Smooth muscle cell (in vitro differentiated cells): Measurements from ENCODE around the gene CSF3. TPM values are rescaled to one million over a fixed set of nuclear protein-coding genes. Genes with fewer than 3 reads are reported as not detected.

Experiments
- DNase-seq: peaks from one replicate; lab custom pipeline; 2025; ENCODE audit not compliant: unreplicated experiment; lab: John Stamatoyannopoulos, UW
- H2AFZ ChIP-seq: fragments of 200-600 bp; sonication (generic); 2 replicates; pipeline ENCODE4 v1.6.0; 2016; ENCODE audit warnings: antibody characterized with exemption, low read depth, mild to moderate bottlenecking
- H3F3A ChIP-seq: fragments of 200-600 bp; sonication (generic); 2 replicates; pipeline ENCODE4 v1.6.0; 2017; ENCODE audit warnings: antibody characterized with exemption, low read depth
- H3K27ac ChIP-seq: fragments of 200-600 bp; sonication (generic); 2 replicates; pipeline ENCODE4 v1.5.1; 2016; ENCODE audit warnings: low read depth, mild to moderate bottlenecking
- H3K27me3 ChIP-seq: fragments of 200-600 bp; sonication (generic); 2 replicates; pipeline ENCODE4 v1.6.1; 2016; ENCODE audit warnings: low read depth, mild to moderate bottlenecking
- H3K36me3 ChIP-seq: fragments of 200-600 bp; sonication (generic); 2 replicates; pipeline ENCODE4 v1.5.1; 2016; ENCODE audit warnings: low read depth
- H3K4me1 ChIP-seq: fragments of 200-600 bp; sonication (generic); 2 replicates; pipeline ENCODE4 v1.5.1; 2016; ENCODE audit warnings: low read depth
- H3K4me2 ChIP-seq: fragments of 200-600 bp; sonication (generic); 2 replicates; pipeline ENCODE4 v1.6.0; 2016; ENCODE audit warnings: mild to moderate bottlenecking
- H3K4me3 ChIP-seq: fragments of 200-600 bp; sonication (generic); 2 replicates; pipeline ENCODE4 v1.5.1; 2016; ENCODE audit warnings: mild to moderate bottlenecking
- H3K79me2 ChIP-seq: fragments of 200-600 bp; sonication (generic); 2 replicates; pipeline ENCODE4 v1.6.0; 2016; ENCODE audit warnings: low read depth, mild to moderate bottlenecking
- H3K9ac ChIP-seq: fragments of 200-600 bp; sonication (generic); 2 replicates; pipeline ENCODE4 v1.6.0; 2016; ENCODE audit warnings: low read depth
- H3K9me3 ChIP-seq: fragments of 200-600 bp; sonication (generic); replicated peaks from 2 replicates; pipeline ENCODE4 v1.5.1; 2016; ENCODE audit warnings: low read depth
- H4K20me1 ChIP-seq: fragments of 200-600 bp; sonication (generic); 2 replicates; pipeline ENCODE4 v1.6.0; 2016; ENCODE audit warnings: low read depth
- WGBS: methylation state at CpG from one replicate; pipeline ENCODE4 v1.1.7; 2016; ENCODE audit warnings: low lambda C conversion rate; 5-methylcytosine and 5-hydroxymethylcytosine counted together
- polyA plus RNA-seq: library from polyadenylated mRNA; unstranded; fragments of >200 nt; fragmentation: Nextera tagmentation; extraction: Ambion mirVana; gene quantifications from 2 replicates; pipeline ENCODE4 v1.2.1, GENCODE V29; 2016
- total RNA-seq: library from RNA; depleted of rRNA; stranded (reverse); fragments of >200 nt; gene quantifications from 2 replicates; pipeline ENCODE4 v1.2.3, GENCODE V29; 2014
- TF ChIP-seq, protein P1 (sequence below): fragments of 200-600 bp; sonication (generic); IDR thresholded peaks from 2 replicates; pipeline ENCODE4 v1.5.1; 2017; ENCODE audit warnings: borderline replicate concordance, mild to moderate bottlenecking, antibody characterized with exemption; ENCODE audit not compliant: insufficient read depth, poor library complexity, severe bottlenecking

The CSF3 gene
- total and polyA plus RNA-seq, 2 experiments from 2014 or later, result not detected

DNA sequence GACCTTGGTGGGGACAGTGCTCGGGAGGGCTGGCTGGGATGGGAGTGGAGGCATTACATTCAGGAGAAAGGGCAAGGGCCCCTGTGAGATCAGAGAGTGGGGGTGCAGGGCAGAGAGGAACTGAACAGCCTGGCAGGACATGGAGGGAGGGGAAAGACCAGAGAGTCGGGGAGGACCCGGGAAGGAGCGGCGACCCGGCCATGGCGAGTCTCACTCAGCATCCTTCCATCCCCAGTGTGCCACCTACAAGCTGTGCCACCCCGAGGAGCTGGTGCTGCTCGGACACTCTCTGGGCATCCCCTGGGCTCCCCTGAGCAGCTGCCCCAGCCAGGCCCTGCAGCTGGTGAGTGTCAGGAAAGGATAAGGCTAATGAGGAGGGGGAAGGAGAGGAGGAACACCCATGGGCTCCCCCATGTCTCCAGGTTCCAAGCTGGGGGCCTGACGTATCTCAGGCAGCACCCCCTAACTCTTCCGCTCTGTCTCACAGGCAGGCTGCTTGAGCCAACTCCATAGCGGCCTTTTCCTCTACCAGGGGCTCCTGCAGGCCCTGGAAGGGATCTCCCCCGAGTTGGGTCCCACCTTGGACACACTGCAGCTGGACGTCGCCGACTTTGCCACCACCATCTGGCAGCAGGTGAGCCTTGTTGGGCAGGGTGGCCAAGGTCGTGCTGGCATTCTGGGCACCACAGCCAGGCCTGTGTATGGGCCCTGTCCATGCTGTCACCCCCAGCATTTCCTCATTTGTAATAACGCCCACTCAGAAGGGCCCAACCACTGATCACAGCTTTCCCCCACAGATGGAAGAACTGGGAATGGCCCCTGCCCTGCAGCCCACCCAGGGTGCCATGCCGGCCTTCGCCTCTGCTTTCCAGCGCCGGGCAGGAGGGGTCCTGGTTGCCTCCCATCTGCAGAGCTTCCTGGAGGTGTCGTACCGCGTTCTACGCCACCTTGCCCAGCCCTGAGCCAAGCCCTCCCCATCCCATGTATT, 1.1 kb downstream of the CSF3 start:
- Histone ChIP-seq H4K20me1 (no peaks in the 10 kb centered on the region), H3K9me3 (no peaks in the 10 kb centered on the region), H3F3A (no peaks in the 10 kb centered on the region), H3K27me3 (no peaks in the 10 kb centered on the region), H3K4me2 (no peak overlapping the region), H3K79me2 (no peaks in the 10 kb centered on the region), H3K27ac (no peak overlapping the region), H3K9ac (no peak overlapping the region), H3K4me3 (no peak overlapping the region), H2AFZ (no peak overlapping the region), H3K4me1 (peaks cover 10% of the 10 kb centered on the region), H3K36me3 (no peaks in the 10 kb centered on the region)
- TF ChIP-seq, protein P1, sequence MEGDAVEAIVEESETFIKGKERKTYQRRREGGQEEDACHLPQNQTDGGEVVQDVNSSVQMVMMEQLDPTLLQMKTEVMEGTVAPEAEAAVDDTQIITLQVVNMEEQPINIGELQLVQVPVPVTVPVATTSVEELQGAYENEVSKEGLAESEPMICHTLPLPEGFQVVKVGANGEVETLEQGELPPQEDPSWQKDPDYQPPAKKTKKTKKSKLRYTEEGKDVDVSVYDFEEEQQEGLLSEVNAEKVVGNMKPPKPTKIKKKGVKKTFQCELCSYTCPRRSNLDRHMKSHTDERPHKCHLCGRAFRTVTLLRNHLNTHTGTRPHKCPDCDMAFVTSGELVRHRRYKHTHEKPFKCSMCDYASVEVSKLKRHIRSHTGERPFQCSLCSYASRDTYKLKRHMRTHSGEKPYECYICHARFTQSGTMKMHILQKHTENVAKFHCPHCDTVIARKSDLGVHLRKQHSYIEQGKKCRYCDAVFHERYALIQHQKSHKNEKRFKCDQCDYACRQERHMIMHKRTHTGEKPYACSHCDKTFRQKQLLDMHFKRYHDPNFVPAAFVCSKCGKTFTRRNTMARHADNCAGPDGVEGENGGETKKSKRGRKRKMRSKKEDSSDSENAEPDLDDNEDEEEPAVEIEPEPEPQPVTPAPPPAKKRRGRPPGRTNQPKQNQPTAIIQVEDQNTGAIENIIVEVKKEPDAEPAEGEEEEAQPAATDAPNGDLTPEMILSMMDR, result no peak
- DNase-seq, result no peak
- 93% methylated on average over 22 of the region's 26 CpGs for WGBS

DNA sequence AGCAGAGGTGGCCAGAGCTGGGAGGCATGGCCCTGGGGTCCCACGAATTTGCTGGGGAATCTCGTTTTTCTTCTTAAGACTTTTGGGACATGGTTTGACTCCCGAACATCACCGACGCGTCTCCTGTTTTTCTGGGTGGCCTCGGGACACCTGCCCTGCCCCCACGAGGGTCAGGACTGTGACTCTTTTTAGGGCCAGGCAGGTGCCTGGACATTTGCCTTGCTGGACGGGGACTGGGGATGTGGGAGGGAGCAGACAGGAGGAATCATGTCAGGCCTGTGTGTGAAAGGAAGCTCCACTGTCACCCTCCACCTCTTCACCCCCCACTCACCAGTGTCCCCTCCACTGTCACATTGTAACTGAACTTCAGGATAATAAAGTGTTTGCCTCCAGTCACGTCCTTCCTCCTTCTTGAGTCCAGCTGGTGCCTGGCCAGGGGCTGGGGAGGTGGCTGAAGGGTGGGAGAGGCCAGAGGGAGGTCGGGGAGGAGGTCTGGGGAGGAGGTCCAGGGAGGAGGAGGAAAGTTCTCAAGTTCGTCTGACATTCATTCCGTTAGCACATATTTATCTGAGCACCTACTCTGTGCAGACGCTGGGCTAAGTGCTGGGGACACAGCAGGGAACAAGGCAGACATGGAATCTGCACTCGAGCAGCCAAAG, 2.3 kb downstream of the CSF3 start:
- Histone ChIP-seq H3K4me2 (no peak overlapping the region), H3K4me1 (peaks cover 10% of the 10 kb centered on the region), H3K4me3 (no peak overlapping the region), H3K27ac (no peak overlapping the region), H3F3A (no peaks in the 10 kb centered on the region), H3K9ac (no peak overlapping the region), H3K9me3 (no peaks in the 10 kb centered on the region), H4K20me1 (no peaks in the 10 kb centered on the region), H3K36me3 (no peaks in the 10 kb centered on the region), H2AFZ (no peak overlapping the region), H3K79me2 (no peaks in the 10 kb centered on the region), H3K27me3 (no peaks in the 10 kb centered on the region)
- no peak for DNase-seq
- TF ChIP-seq, protein P1, result no peak
- 79% methylated on average over 15 of the region's 15 CpGs for WGBS

DNA sequence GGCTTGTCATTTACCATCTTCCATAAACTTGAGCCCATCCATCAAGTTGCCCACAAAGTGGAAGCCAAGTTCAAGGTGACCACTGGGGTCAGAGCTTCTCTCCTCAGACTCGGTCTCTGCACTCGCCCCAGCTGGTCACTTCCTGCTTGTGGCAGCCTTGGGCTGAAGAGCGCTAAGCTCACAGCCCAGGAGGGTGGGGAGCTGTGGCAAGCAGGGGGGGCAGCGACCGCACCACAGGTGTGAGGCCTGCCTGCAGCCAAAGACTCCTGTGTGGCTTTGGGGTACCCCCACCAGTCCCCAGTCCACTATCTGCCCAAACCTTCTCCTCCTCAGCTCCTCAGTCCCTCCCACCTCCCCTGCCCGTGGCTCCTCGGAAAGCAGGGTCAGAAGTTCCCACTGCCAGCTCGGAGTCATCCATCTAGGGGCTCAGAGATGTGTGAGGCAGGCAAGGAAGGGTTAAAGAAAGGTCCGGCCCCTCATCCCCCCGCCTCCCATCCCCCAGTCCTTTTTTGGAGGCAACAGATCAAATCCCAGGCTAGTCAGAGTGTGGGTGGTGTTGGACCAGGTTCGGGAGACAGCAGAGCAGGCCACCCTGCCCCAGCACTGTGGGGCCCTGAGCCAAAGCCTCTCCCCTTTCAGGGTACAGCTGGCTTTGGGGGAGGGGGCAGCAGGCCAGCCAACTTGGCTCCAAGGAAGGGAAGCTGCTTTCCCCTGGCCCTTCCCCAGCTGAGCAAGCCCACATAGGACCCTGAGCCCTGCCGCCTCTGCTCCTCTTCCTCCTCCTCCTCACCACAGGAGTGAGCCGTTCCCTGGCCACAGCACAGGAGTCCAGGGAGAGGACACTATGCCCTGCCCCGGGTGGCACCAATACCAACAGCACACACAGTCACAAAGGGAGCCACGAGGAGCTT, 3.2 kb downstream of the CSF3 start:
- no peaks in the 10 kb centered on the region for H3K36me3 ChIP-seq
- no peaks in the 10 kb centered on the region for H3K9me3 ChIP-seq
- no peak for DNase-seq
- WGBS, result 51% methylated on average over 15 of the region's 15 CpGs
- H2AFZ ChIP-seq, result no peak overlapping the region
- no peak overlapping the region for H3K4me3 ChIP-seq
- H3K4me1 ChIP-seq, result peaks cover 10% of the 10 kb centered on the region
- H3K27ac ChIP-seq, result no peak overlapping the region
- TF ChIP-seq, protein P1, result no peak
- H3K4me2 ChIP-seq, result no peak overlapping the region
- no peaks in the 10 kb centered on the region for H4K20me1 ChIP-seq
- no peaks in the 10 kb centered on the region for H3F3A ChIP-seq
- no peaks in the 10 kb centered on the region for H3K79me2 ChIP-seq
- H3K27me3 ChIP-seq, result no peaks in the 10 kb centered on the region
- H3K9ac ChIP-seq, result no peak overlapping the region
